ENCODE measurements around the gene PRKCB. TPM values are rescaled to one million over a fixed set of nuclear protein-coding genes. Genes with fewer than 3 reads are reported as not detected.

Gene PRKCB
- total RNA-seq, 1 experiment from 2014 or later, result not detected

- H3K9me2 ChIP-seq (replicated peaks; ENCODE audit: low read length), result no peaks in the 10 kb centered on the region
- H2AFZ ChIP-seq (ENCODE audit: low read length), result no peak overlapping the region
- no peaks in the 10 kb centered on the region for H3K79me2 ChIP-seq (ENCODE audit: low read length)
- ChIA-PET CTCF (no interaction called here), POLR2A (ENCODE audit: unreplicated experiment) (no interaction called here)
- no TSS peak for BruUV-seq (replicated peaks)
- no peak overlapping the region for H3K9ac ChIP-seq (ENCODE audit: low read length)
- no peaks in the 10 kb centered on the region for H3K36me3 ChIP-seq (ENCODE audit: low read depth, low read length)
- H3F3A ChIP-seq (ENCODE audit: low read length, unreplicated experiment), result no peaks in the 10 kb centered on the region
- no peaks in the 10 kb centered on the region for H4K20me1 ChIP-seq (ENCODE audit: low read length)
- H3K27ac ChIP-seq (ENCODE audit: low read length), result no peak overlapping the region
- no peaks in the 10 kb centered on the region for H3K9me3 ChIP-seq (ENCODE audit: low read length)
- ATAC-seq, result no peak
- no peaks in the 10 kb centered on the region for H3K4me1 ChIP-seq (ENCODE audit: insufficient read depth, low read length)
- TF ChIP-seq EZH2 (IDR thresholded peaks at IDR 0.05; ENCODE audit: low read length, unreplicated experiment), result no peak
- TF ChIP-seq, protein P1, sequence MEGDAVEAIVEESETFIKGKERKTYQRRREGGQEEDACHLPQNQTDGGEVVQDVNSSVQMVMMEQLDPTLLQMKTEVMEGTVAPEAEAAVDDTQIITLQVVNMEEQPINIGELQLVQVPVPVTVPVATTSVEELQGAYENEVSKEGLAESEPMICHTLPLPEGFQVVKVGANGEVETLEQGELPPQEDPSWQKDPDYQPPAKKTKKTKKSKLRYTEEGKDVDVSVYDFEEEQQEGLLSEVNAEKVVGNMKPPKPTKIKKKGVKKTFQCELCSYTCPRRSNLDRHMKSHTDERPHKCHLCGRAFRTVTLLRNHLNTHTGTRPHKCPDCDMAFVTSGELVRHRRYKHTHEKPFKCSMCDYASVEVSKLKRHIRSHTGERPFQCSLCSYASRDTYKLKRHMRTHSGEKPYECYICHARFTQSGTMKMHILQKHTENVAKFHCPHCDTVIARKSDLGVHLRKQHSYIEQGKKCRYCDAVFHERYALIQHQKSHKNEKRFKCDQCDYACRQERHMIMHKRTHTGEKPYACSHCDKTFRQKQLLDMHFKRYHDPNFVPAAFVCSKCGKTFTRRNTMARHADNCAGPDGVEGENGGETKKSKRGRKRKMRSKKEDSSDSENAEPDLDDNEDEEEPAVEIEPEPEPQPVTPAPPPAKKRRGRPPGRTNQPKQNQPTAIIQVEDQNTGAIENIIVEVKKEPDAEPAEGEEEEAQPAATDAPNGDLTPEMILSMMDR (conservative IDR thresholded peaks at IDR 0.05; ENCODE audit: low read depth, low read length), result no peak
- no peak for TF ChIP-seq EZH2phosphoT487 (IDR thresholded peaks at IDR 0.05; ENCODE audit: borderline replicate concordance, low read length)
- no peak overlapping the region for H3K4me2 ChIP-seq (ENCODE audit: low read length)
- H3K4me3 ChIP-seq (ENCODE audit: low read length), result no peak overlapping the region
- intact Hi-C loops (cut with micrococcal nuclease), result no loop called here
- no peak for DNase-seq
- peaks cover 55% of the 10 kb centered on the region for H3K27me3 ChIP-seq (ENCODE audit: low read length)
These were observed 352.3 kb downstream of the PRKCB start for GRCh38 chr16:24188021-24188542.

GRCh38 chr16:24188751-24189318 lies 353.1 kb downstream of the PRKCB start:
- Histone ChIP-seq H3K4me1 (ENCODE audit: insufficient read depth, low read length) (no peaks in the 10 kb centered on the region), H2AFZ (ENCODE audit: low read length) (no peak overlapping the region), H3K4me2 (ENCODE audit: low read length) (no peak overlapping the region), H3K9me3 (ENCODE audit: low read length) (no peaks in the 10 kb centered on the region), H3F3A (ENCODE audit: low read length, unreplicated experiment) (no peaks in the 10 kb centered on the region), H4K20me1 (ENCODE audit: low read length) (no peaks in the 10 kb centered on the region), H3K9me2 (replicated peaks; ENCODE audit: low read length) (no peaks in the 10 kb centered on the region), H3K36me3 (ENCODE audit: low read depth, low read length) (no peaks in the 10 kb centered on the region), H3K9ac (ENCODE audit: low read length) (no peak overlapping the region), H3K27ac (ENCODE audit: low read length) (no peak overlapping the region), H3K79me2 (ENCODE audit: low read length) (no peaks in the 10 kb centered on the region), H3K4me3 (ENCODE audit: low read length) (no peak overlapping the region), H3K27me3 (ENCODE audit: low read length) (peaks cover 55% of the 10 kb centered on the region)
- DNase-seq (no peak), ATAC-seq (no peak)
- TF ChIP-seq EZH2 (IDR thresholded peaks at IDR 0.05; ENCODE audit: low read length, unreplicated experiment) (no peak), EZH2phosphoT487 (IDR thresholded peaks at IDR 0.05; ENCODE audit: borderline replicate concordance, low read length) (no peak)
- TF ChIP-seq, protein P1 (conservative IDR thresholded peaks at IDR 0.05; ENCODE audit: low read depth, low read length), result no peak
- ChIA-PET CTCF (no interaction called here), POLR2A (ENCODE audit: unreplicated experiment) (no interaction called here)
- intact Hi-C loops (cut with micrococcal nuclease), result no loop called here
- BruUV-seq (replicated peaks), result no TSS peak

DNA sequence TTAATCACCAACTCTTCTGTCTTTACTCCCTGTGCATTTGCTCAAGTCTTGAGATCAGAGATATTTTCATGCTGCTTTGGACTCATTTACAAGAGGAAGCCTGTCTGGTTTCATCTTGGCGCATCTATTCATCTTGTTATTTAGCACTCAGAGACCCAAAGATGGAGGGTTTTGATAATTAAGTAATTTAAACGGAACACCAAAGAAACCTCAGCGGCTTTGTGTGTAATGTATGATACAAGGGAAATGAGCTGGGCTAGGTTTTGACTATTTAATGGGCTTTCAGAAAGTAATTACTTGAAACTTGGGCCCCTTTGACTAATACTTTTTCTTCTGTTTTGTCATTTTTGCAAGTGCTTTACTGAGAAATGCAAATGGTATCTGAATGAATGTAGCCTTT lies 354.2 kb downstream of the PRKCB start:
- intact Hi-C loops (cut with micrococcal nuclease), result no loop called here
- Histone ChIP-seq H3K4me2 (ENCODE audit: low read length) (no peak overlapping the region), H3K36me3 (ENCODE audit: low read depth, low read length) (no peaks in the 10 kb centered on the region), H2AFZ (ENCODE audit: low read length) (no peak overlapping the region), H3K9me2 (replicated peaks; ENCODE audit: low read length) (no peaks in the 10 kb centered on the region), H3K4me1 (ENCODE audit: insufficient read depth, low read length) (no peaks in the 10 kb centered on the region), H3K27me3 (ENCODE audit: low read length) (peaks cover 55% of the 10 kb centered on the region), H3K9ac (ENCODE audit: low read length) (no peak overlapping the region), H3K79me2 (ENCODE audit: low read length) (no peaks in the 10 kb centered on the region), H4K20me1 (ENCODE audit: low read length) (no peaks in the 10 kb centered on the region), H3F3A (ENCODE audit: low read length, unreplicated experiment) (no peaks in the 10 kb centered on the region), H3K27ac (ENCODE audit: low read length) (no peak overlapping the region), H3K4me3 (ENCODE audit: low read length) (no peak overlapping the region), H3K9me3 (ENCODE audit: low read length) (no peaks in the 10 kb centered on the region)
- ChIA-PET CTCF (no interaction called here), POLR2A (ENCODE audit: unreplicated experiment) (no interaction called here)
- no peak for DNase-seq
- ATAC-seq, result no peak
- BruUV-seq (replicated peaks), result no TSS peak
- TF ChIP-seq, protein P1 (conservative IDR thresholded peaks at IDR 0.05; ENCODE audit: low read depth, low read length), result no peak
- TF ChIP-seq EZH2phosphoT487 (IDR thresholded peaks at IDR 0.05; ENCODE audit: borderline replicate concordance, low read length) (no peak), EZH2 (IDR thresholded peaks at IDR 0.05; ENCODE audit: low read length, unreplicated experiment) (no peak)

Measured in PC-3 (cell line).